ENCODE results near the gene LRRC3.

- TF ChIP-seq EZH2 (IDR thresholded peaks at IDR 0.05; ENCODE audit: low read depth) (no peak), CTCF (conservative IDR thresholded peaks at IDR 0.05) (no peak)
Observed at GRCh38 chr21:44415073-44416025, 40.0 kb upstream of the LRRC3 start.
